ENCODE measurements around the gene ASAH2.

DNA sequence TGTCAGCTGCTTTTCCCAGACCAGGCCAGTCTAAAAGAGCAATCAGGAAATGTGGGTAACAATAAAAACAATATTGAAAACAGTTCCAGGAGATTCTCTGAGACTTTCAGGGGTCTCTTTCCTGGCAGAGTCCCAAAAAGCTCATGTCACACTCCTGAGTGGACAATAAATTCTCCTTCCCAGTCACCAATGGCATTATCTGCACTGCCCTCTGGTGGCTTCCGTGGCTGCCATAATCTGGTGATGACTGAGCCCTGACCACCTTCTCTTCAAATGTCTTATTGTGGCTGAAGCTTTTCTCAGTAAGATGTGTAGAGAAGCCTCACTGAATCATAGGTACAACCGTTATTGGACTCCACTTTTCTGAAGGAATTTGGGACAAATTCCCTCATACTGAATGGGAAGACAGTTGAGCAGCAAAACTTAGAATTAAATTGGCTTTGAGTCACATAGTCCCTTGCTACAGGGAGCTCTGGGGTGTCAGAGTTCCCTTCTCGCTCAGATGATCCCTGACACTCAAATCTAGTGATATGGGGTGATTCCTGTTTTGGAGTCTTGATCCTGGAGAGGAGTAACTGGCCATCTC, 24.4 kb upstream of the ASAH2 start:
- TF ChIP-seq IKZF1 (IDR thresholded peaks at IDR 0.05) (no peak), SETDB1 (CRISPR knock-in tag; IDR thresholded peaks at IDR 0.05; ENCODE audit: borderline replicate concordance) (no peak), YY1 (IDR thresholded peaks at IDR 0.05; ENCODE audit: insufficient read depth, insufficient replicate concordance, low read depth, low read length) (no peak), NFYB (CRISPR knock-in tag; IDR thresholded peaks at IDR 0.05) (no peak), ZNF790 (CRISPR knock-in tag; IDR thresholded peaks at IDR 0.05; ENCODE audit: borderline replicate concordance) (no peak), NFIB (CRISPR knock-in tag; IDR thresholded peaks at IDR 0.05; ENCODE audit: borderline replicate concordance) (no peak), RAD21 (CRISPR knock-in tag; IDR thresholded peaks at IDR 0.05) (peak; percentile 68), CHD2 (IDR thresholded peaks at IDR 0.05; ENCODE audit: low read depth, low read length) (no peak), PLRG1 (conservative IDR thresholded peaks at IDR 0.05) (no peak)
- TF ChIP-seq, protein P1, sequence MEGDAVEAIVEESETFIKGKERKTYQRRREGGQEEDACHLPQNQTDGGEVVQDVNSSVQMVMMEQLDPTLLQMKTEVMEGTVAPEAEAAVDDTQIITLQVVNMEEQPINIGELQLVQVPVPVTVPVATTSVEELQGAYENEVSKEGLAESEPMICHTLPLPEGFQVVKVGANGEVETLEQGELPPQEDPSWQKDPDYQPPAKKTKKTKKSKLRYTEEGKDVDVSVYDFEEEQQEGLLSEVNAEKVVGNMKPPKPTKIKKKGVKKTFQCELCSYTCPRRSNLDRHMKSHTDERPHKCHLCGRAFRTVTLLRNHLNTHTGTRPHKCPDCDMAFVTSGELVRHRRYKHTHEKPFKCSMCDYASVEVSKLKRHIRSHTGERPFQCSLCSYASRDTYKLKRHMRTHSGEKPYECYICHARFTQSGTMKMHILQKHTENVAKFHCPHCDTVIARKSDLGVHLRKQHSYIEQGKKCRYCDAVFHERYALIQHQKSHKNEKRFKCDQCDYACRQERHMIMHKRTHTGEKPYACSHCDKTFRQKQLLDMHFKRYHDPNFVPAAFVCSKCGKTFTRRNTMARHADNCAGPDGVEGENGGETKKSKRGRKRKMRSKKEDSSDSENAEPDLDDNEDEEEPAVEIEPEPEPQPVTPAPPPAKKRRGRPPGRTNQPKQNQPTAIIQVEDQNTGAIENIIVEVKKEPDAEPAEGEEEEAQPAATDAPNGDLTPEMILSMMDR (CRISPR knock-in tag; IDR thresholded peaks at IDR 0.05) = peak; percentile 84
- TF ChIP-seq, protein P2, sequence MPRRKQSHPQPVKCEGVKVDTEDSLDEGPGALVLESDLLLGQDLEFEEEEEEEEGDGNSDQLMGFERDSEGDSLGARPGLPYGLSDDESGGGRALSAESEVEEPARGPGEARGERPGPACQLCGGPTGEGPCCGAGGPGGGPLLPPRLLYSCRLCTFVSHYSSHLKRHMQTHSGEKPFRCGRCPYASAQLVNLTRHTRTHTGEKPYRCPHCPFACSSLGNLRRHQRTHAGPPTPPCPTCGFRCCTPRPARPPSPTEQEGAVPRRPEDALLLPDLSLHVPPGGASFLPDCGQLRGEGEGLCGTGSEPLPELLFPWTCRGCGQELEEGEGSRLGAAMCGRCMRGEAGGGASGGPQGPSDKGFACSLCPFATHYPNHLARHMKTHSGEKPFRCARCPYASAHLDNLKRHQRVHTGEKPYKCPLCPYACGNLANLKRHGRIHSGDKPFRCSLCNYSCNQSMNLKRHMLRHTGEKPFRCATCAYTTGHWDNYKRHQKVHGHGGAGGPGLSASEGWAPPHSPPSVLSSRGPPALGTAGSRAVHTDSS (CRISPR knock-in tag; conservative IDR thresholded peaks at IDR 0.05) = no peak
- TF ChIP-seq, protein P3, sequence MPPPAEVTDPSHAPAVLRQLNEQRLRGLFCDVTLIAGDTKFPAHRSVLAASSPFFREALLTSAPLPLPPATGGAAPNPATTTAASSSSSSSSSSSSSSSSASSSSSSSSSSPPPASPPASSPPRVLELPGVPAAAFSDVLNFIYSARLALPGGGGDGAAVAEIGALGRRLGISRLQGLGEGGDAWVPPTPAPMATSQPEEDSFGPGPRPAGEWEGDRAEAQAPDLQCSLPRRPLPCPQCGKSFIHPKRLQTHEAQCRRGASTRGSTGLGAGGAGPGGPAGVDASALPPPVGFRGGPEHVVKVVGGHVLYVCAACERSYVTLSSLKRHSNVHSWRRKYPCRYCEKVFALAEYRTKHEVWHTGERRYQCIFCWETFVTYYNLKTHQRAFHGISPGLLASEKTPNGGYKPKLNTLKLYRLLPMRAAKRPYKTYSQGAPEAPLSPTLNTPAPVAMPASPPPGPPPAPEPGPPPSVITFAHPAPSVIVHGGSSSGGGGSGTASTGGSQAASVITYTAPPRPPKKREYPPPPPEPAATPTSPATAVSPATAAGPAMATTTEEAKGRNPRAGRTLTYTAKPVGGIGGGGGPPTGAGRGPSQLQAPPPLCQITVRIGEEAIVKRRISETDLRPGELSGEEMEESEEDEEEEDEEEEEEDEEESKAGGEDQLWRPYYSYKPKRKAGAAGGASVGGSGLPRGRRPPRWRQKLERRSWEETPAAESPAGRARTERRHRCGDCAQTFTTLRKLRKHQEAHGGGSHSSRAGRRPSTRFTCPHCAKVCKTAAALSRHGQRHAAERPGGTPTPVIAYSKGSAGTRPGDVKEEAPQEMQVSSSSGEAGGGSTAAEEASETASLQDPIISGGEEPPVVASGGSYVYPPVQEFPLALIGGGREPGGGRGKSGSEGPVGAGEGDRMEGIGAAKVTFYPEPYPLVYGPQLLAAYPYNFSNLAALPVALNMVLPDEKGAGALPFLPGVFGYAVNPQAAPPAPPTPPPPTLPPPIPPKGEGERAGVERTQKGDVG (CRISPR knock-in tag; IDR thresholded peaks at IDR 0.05; ENCODE audit: borderline replicate concordance) = no peak
- TF ChIP-seq, protein P4, sequence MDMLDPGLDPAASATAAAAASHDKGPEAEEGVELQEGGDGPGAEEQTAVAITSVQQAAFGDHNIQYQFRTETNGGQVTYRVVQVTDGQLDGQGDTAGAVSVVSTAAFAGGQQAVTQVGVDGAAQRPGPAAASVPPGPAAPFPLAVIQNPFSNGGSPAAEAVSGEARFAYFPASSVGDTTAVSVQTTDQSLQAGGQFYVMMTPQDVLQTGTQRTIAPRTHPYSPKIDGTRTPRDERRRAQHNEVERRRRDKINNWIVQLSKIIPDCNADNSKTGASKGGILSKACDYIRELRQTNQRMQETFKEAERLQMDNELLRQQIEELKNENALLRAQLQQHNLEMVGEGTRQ (IDR thresholded peaks at IDR 0.05; ENCODE audit: low read depth, low read length) = no peak
- TF ChIP-seq, protein P4 (CRISPR knock-in tag; IDR thresholded peaks at IDR 0.05; ENCODE audit: borderline replicate concordance) = no peak

Data from HepG2 (cell line).